Activated naive CD8-positive, alpha-beta T cell treated with anti-CD3 and anti-CD28 coated beads for 36 hours (primary cell): ENCODE data around the gene DDA1. TPM values are rescaled to one million over a fixed set of nuclear protein-coding genes. Genes with fewer than 3 reads are reported as not detected.
"Not testable (repeated sequence)": the region's sequence is repeated elsewhere in the genome, so short reads cannot be mapped to it uniquely, and the experiment has no call there.

Source experiments
- DNase-seq: peaks from one replicate; pipeline ENCODE4 v3.0.0; 2021
- H3K27ac Mint-ChIP-seq: one replicate; pipeline ENCODE4 v1.8.0; 2022; ENCODE audit warnings: mild to moderate bottlenecking, moderate library complexity, mixed read lengths
- H3K27me3 Mint-ChIP-seq: one replicate; pipeline ENCODE4 v1.8.0; 2022; ENCODE audit warnings: mild to moderate bottlenecking, mixed read lengths
- H3K36me3 Mint-ChIP-seq: one replicate; pipeline ENCODE4 v1.8.0; 2021; ENCODE audit warnings: mild to moderate bottlenecking, mixed read lengths
- H3K4me1 Mint-ChIP-seq: one replicate; pipeline ENCODE4 v1.8.0; 2021; ENCODE audit warnings: mixed read lengths
- H3K4me3 Mint-ChIP-seq: one replicate; pipeline ENCODE4 v1.8.0; 2022; ENCODE audit warnings: mild to moderate bottlenecking, moderate library complexity, mixed read lengths
- H3K9me3 Mint-ChIP-seq: one replicate; pipeline ENCODE4 v1.8.0; 2022; ENCODE audit warnings: mixed read lengths
- total RNA-seq, 2 experiments: library from RNA; stranded (reverse); gene quantifications; one replicate each; pipeline ENCODE4 v1.2.3, GENCODE V29; 2021

Gene DDA1
- total RNA-seq, 2 experiments from 2014 or later, result 41.0 to 43.6 TPM

DNA sequence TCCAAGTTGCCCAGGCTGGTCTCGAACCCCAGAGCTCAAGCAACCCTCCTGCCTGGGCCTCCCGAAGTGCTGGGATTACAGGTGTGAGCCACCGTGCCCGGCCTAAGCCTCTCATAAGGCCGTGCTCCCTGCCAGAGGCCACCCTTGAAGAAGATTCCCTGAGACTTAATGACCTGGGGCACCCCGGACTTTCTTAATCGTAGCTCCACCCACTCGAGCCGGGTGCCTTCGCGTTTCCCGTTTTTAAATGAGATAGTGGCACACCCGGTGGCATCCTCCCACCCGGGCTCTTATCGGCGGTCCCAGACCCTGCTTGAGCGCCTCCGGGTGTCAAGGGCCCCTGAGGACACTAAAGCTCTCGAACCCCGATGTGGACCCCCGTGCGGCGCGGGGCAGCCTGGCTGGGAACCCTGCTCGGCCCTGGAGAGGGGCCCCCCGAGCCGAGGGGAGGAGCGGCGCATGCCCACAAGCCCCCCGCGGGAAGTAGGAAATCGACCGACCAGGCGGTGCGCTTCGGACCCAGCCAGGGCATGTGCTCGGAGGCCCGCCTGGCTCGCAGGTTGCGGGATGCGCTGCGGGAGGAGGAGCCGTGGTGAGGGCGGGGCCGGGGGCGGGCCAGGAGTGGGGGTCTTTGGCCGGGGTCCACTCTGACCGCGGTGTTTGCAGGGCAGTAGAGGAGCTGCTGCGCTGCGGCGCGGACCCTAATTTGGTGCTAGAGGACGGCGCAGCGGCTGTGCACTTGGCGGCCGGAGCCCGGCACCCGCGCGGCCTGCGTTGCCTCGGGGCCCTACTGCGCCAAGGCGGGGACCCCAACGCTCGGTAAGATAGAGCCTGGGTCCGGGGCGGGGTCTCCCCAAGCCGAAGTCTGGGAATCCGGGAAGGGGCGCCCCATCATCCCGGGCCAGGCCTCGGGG, 27.7 kb upstream of the DDA1 start, which contains the start of gene ANKLE1:
TSS of gene ANKLE1 (plus strand) at position 511 of the 914 bp plus-strand sequence. CDS start at position 531, 20 bp downstream.
- Mint-ChIP-seq H3K9me3 (no peaks in the 10 kb centered on the region), H3K27me3 (peaks cover 2% of the 10 kb centered on the region), H3K27ac (peak within 1 kb of the TSS; percentile 75), H3K36me3 (peaks cover 34% of the 10 kb centered on the region), H3K4me1 (peaks cover 8% of the 10 kb centered on the region), H3K4me3 (peak within 1 kb of the TSS; percentile 85)
- peak; percentile 73 for DNase-seq

DNA sequence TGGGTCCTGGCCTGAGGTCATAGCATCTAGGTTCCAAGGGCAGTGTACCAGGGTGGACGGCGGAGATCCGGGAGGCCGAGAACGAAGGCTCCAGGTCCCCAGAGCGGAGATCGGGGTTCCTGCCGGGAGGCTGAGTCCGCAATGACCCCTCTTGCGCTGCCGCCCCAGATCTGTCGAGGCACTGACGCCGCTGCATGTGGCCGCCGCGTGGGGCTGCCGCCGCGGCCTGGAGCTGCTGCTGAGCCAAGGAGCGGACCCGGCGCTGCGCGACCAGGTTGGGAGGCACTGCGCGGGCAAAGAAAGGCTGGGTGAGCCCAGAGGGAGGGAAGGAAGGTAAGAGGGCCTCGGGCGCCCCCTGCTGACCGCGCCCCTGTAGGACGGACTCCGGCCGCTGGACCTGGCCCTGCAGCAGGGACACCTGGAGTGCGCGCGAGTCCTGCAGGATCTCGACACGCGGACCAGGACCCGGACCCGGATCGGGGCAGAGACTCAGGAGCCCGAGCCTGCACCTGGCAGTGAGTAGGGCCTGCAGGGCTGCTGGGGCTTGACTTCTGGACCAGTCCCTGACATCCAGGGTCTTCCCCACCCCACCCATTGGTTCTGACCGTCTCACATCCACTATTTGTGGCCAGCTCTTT, 26.8 kb upstream of the DDA1 start:
- peak; percentile 85 for DNase-seq
- peaks cover 2% of the 10 kb centered on the region for H3K27me3 Mint-ChIP-seq
- H3K4me3 Mint-ChIP-seq, result peak overlapping the region; percentile 85
- no peaks in the 10 kb centered on the region for H3K9me3 Mint-ChIP-seq
- peaks cover 31% of the 10 kb centered on the region for H3K36me3 Mint-ChIP-seq
- peak overlapping the region; percentile 75 for H3K27ac Mint-ChIP-seq
- H3K4me1 Mint-ChIP-seq, result peaks cover 8% of the 10 kb centered on the region

DNA sequence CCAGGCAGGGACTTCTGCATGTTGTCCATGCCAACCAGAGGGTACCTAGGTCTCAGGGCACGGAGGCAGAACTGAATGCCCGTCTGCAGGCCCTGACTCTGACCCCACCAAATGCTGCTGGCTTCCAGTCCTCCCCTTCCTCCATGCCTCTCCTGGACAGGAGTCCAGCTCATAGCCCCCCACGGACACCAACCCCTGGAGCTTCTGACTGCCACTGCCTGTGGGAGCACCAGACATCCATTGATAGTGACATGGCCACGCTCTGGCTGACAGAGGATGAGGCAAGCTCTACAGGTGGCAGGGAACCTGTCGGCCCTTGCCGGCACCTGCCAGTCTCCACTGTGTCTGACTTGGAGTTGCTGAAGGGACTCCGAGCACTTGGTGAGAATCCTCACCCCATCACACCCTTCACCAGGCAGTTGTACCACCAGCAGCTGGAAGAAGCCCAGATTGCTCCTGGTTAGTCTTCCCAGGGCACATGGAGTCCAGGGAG, 25.8 kb upstream of the DDA1 start:
- Mint-ChIP-seq H3K4me1 (peaks cover 8% of the 10 kb centered on the region), H3K27ac (no peak overlapping the region), H3K27me3 (peaks cover 2% of the 10 kb centered on the region), H3K4me3 (peak overlapping the region; percentile 49), H3K9me3 (no peaks in the 10 kb centered on the region), H3K36me3 (peaks cover 30% of the 10 kb centered on the region)
- no peak for DNase-seq

DNA sequence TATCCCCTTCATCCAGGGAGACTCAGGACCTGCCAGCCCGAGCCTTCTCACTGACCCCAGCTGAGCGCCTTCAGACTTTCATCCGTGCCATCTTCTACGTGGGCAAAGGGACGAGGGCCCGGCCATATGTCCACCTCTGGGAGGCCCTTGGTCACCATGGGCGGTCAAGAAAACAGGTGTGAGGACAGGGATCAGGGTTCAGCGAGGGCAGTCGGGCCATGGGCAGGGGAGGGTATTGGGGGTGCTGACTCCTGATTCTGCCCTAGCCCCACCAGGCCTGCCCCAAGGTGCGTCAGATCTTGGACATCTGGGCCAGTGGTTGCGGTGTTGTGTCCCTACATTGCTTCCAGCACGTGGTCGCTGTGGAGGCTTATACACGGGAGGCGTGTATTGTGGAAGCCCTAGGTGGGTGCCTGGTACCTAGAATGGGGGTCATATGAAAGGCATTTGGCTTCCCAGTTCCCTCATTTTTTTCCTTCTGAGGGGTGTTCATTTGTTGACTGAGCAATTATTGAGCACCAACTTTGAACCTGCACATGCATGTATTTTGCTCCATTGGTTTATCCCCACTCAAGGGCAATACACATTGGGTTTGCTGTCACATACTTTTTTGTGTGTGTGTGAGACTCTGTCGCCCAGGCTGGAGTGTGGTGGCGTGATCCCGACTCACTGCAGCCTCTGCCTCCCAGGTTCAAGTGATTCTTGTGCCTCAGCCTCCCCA, 23.8 kb upstream of the DDA1 start:
- Mint-ChIP-seq H3K27ac (no peak overlapping the region), H3K36me3 (peaks cover 30% of the 10 kb centered on the region), H3K4me3 (no peak overlapping the region), H3K4me1 (peaks cover 8% of the 10 kb centered on the region), H3K27me3 (peaks cover 2% of the 10 kb centered on the region), H3K9me3 (no peaks in the 10 kb centered on the region)
- DNase-seq, result no peak

DNA sequence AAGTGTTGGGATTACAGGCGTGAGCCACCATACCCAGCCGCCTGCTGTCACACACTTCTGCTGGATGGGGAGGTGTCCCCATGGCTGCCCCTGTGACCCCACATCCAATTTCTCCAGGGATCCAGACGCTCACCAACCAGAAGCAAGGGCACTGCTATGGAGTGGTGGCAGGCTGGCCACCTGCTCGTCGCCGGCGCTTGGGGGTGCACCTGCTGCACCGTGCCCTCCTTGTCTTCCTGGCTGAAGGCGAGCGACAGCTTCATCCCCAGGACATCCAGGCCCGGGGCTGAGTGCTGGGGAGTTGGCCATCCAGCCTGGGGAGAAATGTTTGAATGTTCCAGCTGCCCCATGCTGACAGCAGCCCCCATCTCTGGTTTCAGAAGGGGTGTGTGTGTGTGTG, 23.1 kb upstream of the DDA1 start:
- H3K36me3 Mint-ChIP-seq, result peaks cover 30% of the 10 kb centered on the region
- peaks cover 6% of the 10 kb centered on the region for H3K4me1 Mint-ChIP-seq
- no peak for DNase-seq
- H3K27ac Mint-ChIP-seq, result no peak overlapping the region
- H3K27me3 Mint-ChIP-seq, result peaks cover 2% of the 10 kb centered on the region
- no peak overlapping the region for H3K4me3 Mint-ChIP-seq
- no peaks in the 10 kb centered on the region for H3K9me3 Mint-ChIP-seq

DNA sequence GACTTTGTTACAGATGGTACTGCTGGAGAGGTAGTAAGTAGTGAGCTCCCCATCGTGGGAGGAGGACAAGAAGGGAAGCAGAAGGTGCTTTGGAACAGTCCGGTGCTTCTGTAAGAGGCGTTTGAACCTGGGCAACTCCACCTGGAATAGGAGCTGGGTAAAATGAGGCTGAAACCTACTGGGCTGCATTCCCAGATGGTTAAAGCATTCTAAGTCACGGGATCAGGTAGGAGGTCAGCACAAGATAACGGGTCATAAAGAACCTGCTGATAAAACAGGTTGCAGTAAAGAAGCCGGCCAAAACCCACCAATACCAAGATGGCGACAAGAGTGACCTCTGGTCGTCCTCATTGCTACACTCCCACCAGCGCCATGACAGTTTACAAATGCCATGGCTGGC, 22.6 kb upstream of the DDA1 start:
- no peak for DNase-seq
- H3K4me1 Mint-ChIP-seq, result peaks cover 4% of the 10 kb centered on the region
- H3K27ac Mint-ChIP-seq, result no peak overlapping the region
- H3K4me3 Mint-ChIP-seq, result no peak overlapping the region
- H3K36me3 Mint-ChIP-seq, result peaks cover 30% of the 10 kb centered on the region
- H3K9me3 Mint-ChIP-seq, result no peaks in the 10 kb centered on the region
- peaks cover 2% of the 10 kb centered on the region for H3K27me3 Mint-ChIP-seq

DNA sequence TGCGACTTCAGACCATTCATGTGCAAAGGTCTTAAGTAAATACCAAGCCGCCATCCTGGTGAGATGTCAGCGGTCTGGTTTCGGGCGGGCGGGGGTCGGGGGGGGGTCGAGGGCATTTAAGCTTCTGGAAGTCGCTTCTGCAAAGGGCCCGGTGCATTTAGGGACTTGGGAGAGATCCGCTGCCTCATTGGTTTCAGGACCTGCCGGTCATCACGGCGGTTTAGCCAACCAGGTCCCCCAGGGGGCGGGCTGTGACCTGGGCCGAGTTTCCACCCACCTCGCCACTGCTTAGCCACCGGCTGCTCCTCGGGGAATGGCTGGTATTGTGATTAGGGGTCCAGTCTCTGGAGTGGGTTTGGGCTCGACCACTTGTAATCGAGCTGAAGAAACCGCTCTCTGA, 19.9 kb upstream of the DDA1 start:
- H3K27me3 Mint-ChIP-seq, result no peaks in the 10 kb centered on the region
- H3K27ac Mint-ChIP-seq, result no peak overlapping the region
- peaks cover 5% of the 10 kb centered on the region for H3K4me1 Mint-ChIP-seq
- H3K9me3 Mint-ChIP-seq, result no peaks in the 10 kb centered on the region
- peak; percentile 67 for DNase-seq
- no peak overlapping the region for H3K4me3 Mint-ChIP-seq
- H3K36me3 Mint-ChIP-seq, result peaks cover 16% of the 10 kb centered on the region

DNA sequence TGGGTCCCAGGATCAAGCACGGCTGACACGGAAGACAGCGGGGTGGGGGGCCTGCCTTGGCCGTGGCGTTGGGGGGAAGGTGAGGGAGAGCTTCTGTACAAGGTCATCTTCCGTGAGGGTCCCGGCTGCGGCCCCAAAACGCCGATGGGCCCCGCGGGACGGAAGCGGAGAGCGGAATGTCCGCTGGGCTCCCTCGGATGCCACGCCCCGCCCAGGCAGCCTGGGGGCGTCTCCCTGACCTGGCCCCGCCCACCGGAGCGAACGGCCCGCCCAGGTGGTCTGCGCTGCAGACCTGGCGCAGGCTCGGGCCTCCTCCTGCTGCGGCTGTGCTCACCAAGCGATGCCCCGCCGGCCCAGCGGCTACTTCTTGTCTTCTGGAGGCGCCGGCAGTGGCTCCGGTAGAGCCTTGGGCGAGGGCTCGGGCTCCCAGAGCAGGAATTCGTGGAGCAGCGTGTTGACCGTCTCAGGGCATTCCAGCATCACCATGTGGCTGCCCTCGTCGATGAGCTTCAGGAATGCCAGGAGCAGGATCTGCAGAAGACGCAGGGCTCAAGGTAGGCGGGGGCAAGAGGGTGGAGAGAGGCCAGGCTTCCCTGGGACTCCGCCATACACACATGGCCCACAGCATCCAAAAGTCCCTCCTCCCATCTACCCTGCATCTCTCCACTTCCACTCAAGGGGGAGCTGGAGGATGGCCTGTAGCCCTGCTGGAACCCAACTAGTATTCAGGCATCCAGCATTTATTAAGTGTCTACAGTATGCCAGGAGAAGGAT, 16.9 kb upstream of the DDA1 start:
- DNase-seq, result peak; percentile 89
- H3K27ac Mint-ChIP-seq, result peak overlapping the region; percentile 84
- H3K4me1 Mint-ChIP-seq, result peaks cover 11% of the 10 kb centered on the region
- no peaks in the 10 kb centered on the region for H3K27me3 Mint-ChIP-seq
- H3K4me3 Mint-ChIP-seq, result peak overlapping the region; percentile 88
- peaks cover 6% of the 10 kb centered on the region for H3K36me3 Mint-ChIP-seq
- H3K9me3 Mint-ChIP-seq, result no peaks in the 10 kb centered on the region

DNA sequence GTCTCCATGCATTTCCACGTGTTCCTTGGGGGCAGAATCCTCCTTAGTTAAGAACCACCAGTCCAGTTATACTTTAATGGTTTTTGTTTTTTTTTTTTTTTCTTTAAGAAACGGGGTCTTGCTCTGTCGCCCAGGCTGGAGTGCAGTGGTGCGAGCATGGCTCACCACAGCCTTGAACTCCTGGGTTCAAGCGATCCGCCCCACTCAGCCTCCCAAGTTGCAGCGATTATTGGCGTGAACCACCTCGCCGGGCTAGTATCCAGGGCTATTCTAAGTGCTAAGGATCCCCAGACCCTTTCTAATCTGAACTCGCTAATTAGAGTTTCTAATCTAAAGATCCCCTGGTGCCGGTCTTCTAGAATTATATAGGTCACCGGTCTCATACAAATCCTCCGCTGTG, 15.8 kb upstream of the DDA1 start:
- peaks cover 6% of the 10 kb centered on the region for H3K36me3 Mint-ChIP-seq

DNA sequence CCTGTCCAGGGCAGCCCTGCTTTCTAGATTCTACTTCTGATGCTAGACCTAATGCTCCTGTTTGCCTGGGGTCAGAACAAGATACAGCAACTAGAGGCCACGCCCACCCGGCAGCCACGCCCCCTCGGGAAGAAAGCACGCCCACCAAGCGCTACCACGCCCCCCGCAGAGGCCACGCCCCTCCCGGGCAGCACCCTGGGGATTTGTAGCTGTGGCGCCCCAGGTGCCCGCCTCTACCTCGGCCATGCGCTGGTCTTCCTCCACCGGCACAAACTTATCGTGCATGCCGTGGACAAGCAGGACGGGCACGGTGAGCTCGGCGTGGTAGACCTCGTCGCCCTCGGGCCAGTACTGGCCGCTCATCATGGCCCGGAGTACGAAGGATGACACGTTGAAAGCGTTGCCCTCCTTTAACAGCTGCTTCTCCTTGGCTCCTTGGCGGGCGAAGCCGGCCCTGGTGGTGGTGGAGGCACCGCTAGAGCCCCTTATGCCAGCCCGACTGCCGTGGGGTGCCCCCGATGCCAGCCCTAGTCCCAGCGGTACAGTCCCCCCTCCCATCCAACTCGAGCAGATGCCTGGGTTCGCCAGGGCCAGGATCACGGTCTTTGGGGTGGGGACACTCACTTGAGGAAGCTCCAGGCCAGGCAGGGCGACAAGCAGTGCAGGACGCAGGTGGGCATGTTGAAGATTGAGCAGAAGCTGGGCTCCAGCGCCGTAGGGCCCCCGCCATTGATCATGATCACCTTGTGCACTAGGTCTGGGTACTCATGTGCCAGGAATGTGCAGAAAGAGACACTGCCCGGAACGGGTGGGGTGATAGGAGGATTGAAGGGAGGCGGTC, 15.1 kb upstream of the DDA1 start:
- peaks cover 11% of the 10 kb centered on the region for H3K4me1 Mint-ChIP-seq
- H3K27ac Mint-ChIP-seq, result no peak overlapping the region
- no peaks in the 10 kb centered on the region for H3K9me3 Mint-ChIP-seq
- no peaks in the 10 kb centered on the region for H3K27me3 Mint-ChIP-seq
- peak; percentile 66 for DNase-seq
- no peak overlapping the region for H3K4me3 Mint-ChIP-seq
- H3K36me3 Mint-ChIP-seq, result peaks cover 6% of the 10 kb centered on the region

More for the DNA sequence above, 15.8 kb upstream of the DDA1 start:
- Mint-ChIP-seq H3K27ac (no peak overlapping the region), H3K9me3 (no peaks in the 10 kb centered on the region), H3K4me3 (no peak overlapping the region), H3K4me1 (peaks cover 11% of the 10 kb centered on the region), H3K27me3 (no peaks in the 10 kb centered on the region)
- no peak for DNase-seq

DNA sequence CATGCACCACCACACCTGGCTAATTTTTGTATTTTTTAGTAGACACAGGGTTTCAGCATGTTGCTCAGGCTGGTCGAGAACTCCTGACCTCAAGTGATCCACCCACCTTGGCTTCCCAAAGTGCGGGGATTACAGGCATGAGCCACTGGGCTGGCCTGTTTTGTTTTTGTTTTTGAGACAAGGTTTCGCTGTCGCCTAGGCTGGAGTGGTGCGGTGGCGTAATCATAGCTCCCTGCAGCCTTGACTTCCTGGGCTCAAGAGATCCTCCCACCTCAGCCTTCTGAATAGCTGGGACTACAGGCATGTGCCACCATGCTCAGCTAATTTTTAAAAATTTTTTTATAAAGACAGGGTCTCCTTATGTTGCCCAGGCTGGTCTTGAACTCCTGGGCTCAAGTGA, 13.8 kb upstream of the DDA1 start:
- H3K36me3 Mint-ChIP-seq, H3K9me3 Mint-ChIP-seq, H3K4me3 Mint-ChIP-seq, DNase-seq, H3K27ac Mint-ChIP-seq, H3K27me3 Mint-ChIP-seq: not testable (repeated sequence)
- H3K4me1 Mint-ChIP-seq, result peaks cover 11% of the 10 kb centered on the region

DNA sequence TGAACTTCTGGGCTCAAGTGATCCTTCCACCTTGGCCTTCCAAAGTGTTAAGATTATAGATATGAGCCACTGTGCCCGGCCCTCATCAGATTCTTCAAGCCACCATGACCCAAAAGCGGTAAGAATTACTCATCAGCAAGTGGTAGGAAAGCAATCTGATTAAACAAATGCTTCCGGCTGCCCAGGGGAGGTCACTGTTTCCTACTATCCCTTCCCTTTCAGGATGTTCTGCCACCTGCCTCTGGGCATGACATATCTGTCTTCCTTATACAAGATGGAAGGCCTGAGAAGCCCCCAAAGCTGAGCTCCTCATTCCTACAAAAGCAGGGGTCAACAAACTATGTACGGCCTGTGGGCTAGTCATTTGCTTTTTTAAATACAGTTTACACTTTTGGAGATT, 13.1 kb upstream of the DDA1 start:
- DNase-seq, result no peak
- H3K4me1 Mint-ChIP-seq, result peaks cover 11% of the 10 kb centered on the region
- peak overlapping the region; percentile 20 for H3K27ac Mint-ChIP-seq
- no peaks in the 10 kb centered on the region for H3K27me3 Mint-ChIP-seq
- peaks cover 6% of the 10 kb centered on the region for H3K36me3 Mint-ChIP-seq
- H3K4me3 Mint-ChIP-seq, result no peak overlapping the region
- H3K9me3 Mint-ChIP-seq, result no peaks in the 10 kb centered on the region

DNA sequence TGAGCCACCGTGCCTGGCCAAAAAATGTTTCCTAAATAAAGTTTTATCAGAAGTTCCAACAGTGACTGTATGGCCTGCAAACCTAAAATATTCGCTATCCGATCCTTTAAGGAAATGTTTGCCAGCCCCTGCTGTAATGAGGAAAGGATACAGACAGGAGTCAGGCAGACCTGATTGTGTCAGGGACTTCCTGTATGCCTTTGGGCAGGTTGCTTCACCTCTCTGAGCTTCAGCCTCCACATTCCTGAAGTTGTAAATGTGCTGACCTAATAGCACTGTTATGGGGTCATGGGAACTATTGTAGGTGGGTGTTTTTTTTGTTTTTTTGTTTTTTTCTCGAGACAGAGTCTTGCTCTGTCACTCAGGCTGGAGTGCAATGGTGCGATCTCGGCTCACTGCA, 12.4 kb upstream of the DDA1 start:
- H3K27ac Mint-ChIP-seq, result no peak overlapping the region
- no peaks in the 10 kb centered on the region for H3K9me3 Mint-ChIP-seq
- H3K27me3 Mint-ChIP-seq, result no peaks in the 10 kb centered on the region
- peaks cover 9% of the 10 kb centered on the region for H3K4me1 Mint-ChIP-seq
- H3K4me3 Mint-ChIP-seq, result no peak overlapping the region
- H3K36me3 Mint-ChIP-seq, result peaks cover 6% of the 10 kb centered on the region
- no peak for DNase-seq
